Thoracic aorta (tissue), 2 donors: ENCODE measurements around the gene MAP9. TPM values are rescaled to one million over a fixed set of nuclear protein-coding genes. Genes with fewer than 3 reads are reported as not detected.
"Not testable (repeated sequence)": the region's sequence is repeated elsewhere in the genome, so short reads cannot be mapped to it uniquely, and the experiment has no call there.

Source experiments
- ATAC-seq: fragments of 150-250 bp; one replicate; pipeline ENCODE4 v1.8.0; 2017; ENCODE audit warnings: low read depth; ENCODE audit not compliant: insufficient number of reproducible peaks, low FRiP score
- DNase-seq: peaks from one replicate; pipeline ENCODE4 v3.0.0-alpha.2; 2020; ENCODE audit warnings: low spot score
- H3K27ac ChIP-seq, 2 donors: fragments of 200-600 bp; sonication (generic); 1 replicate in 1 of 2; 2 replicates in 1 of 2; pipeline ENCODE4 v1.5.1; 2016; ENCODE audit warnings: mild to moderate bottlenecking in 2 of 2, moderate library complexity in 2 of 2
- H3K27me3 ChIP-seq: fragments of 200-600 bp; sonication (generic); replicated peaks from 2 replicates; pipeline ENCODE4 v1.6.0; 2016; ENCODE audit warnings: mild to moderate bottlenecking; ENCODE audit not compliant: insufficient read depth
- H3K36me3 ChIP-seq: fragments of 200-600 bp; sonication (generic); one replicate; pipeline ENCODE4 v1.5.1; 2016
- H3K4me1 ChIP-seq, 2 donors: fragments of 200-600 bp; sonication (generic); 1 replicate in 1 of 2; 2 replicates in 1 of 2; pipeline versions ENCODE4 v1.5.1 to v1.6.0; 2016; ENCODE audit warnings: low read depth in 2 of 2, mild to moderate bottlenecking in 1 of 2; ENCODE audit not compliant: control insufficient read depth in 1 of 2
- H3K4me3 ChIP-seq: fragments of 200-600 bp; sonication (generic); 2 replicates; pipeline ENCODE4 v1.5.1; 2016; ENCODE audit warnings: mild to moderate bottlenecking
- H3K9me3 ChIP-seq: fragments of 200-600 bp; sonication (generic); 2 replicates; pipeline ENCODE4 v1.5.1; 2016
- total RNA-seq, 2 donors: library from RNA; depleted of rRNA; stranded (reverse); fragments of >200 nt; gene quantifications; one replicate each; pipeline versions ENCODE4 v1.1.0 to v1.2.3, GENCODE V29; 2016
- TF ChIP-seq, protein P1 (sequence below): fragments of 200-600 bp; sonication (generic); IDR thresholded peaks from one replicate; pipeline ENCODE4 v1.5.1; 2019; ENCODE audit warnings: antibody characterized with exemption

The MAP9 gene
- total RNA-seq = 10 to 100 TPM; 12.9 to 22.5 TPM

DNA sequence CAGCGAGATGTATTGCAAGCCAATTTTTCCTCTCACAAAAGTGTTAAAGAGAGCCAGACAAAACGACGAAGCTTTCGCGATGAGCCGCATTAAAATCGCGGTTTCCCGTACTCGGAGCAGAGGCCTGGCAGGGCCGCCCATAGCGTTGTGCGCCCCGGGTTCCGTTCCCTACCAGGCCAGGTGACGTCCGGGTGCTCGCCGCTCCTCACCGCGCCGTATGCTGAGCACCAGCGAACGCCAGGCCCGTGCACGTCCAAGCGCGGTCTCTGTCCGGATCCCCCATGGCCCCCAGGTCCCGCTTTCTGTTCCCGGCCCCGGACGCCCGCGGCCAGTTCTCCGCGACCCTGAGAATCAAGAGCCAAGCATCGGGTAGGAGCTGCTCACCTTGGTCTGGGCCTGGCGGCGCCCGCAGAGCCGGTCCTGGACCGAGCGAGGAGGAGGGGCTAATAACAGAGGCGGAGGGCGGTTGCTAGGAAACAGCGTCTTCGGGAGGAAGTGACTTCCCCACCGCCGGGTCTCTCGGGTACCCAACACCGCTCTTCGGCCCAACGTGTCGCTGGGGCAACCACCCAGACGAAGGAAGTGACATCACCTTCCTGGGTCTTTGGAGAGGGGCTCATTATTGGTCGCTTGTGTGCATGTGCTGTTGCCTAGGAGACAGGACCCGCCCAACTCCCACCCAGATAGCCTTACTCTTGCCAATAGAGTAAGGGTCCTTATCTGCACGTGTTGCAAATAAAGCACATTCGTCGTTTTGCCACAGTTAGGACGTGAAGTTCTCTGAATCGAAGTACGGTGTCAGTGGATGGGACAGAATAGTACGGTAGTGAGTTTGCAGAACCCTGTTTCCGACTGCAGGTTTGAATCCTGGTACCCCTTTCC, at the start of gene MAP9:
TSS of gene MAP9 (minus strand) at position 579 of the 882 bp plus-strand sequence. CDS start 1,115 bp downstream, outside the sequence.
- Histone ChIP-seq H3K27ac (peak within 1 kb of the TSS; percentile 18 to 58), H3K4me1 (peaks cover 6 to 12% of the 10 kb centered on the region in 2 donors), H3K27me3 (no peaks in the 10 kb centered on the region), H3K36me3 (no peaks in the 10 kb centered on the region), H3K4me3 (peak within 1 kb of the TSS; percentile 88), H3K9me3 (no peaks in the 10 kb centered on the region)
- DNase-seq (peak; percentile 87), ATAC-seq (peak; percentile 92)
- TF ChIP-seq, protein P1, sequence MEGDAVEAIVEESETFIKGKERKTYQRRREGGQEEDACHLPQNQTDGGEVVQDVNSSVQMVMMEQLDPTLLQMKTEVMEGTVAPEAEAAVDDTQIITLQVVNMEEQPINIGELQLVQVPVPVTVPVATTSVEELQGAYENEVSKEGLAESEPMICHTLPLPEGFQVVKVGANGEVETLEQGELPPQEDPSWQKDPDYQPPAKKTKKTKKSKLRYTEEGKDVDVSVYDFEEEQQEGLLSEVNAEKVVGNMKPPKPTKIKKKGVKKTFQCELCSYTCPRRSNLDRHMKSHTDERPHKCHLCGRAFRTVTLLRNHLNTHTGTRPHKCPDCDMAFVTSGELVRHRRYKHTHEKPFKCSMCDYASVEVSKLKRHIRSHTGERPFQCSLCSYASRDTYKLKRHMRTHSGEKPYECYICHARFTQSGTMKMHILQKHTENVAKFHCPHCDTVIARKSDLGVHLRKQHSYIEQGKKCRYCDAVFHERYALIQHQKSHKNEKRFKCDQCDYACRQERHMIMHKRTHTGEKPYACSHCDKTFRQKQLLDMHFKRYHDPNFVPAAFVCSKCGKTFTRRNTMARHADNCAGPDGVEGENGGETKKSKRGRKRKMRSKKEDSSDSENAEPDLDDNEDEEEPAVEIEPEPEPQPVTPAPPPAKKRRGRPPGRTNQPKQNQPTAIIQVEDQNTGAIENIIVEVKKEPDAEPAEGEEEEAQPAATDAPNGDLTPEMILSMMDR = no peak

DNA sequence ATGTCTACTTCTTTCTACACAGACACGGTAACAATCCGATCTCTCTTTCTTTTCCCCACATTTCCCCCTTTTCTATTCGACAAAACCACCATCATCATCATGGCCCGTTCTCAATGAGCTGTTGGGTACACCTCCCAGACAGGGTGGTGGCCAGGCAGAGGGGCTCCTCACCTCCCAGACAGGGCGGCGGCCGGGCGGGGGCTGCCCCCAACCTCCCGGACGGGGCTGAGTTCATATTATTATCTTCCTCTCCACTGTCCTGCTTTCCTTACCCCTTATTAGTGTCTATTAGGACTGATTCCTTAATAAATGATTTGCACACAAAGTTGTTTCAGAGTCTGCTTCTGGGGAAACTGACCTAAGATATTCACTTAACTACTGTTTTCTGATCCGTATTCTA, 48.0 kb upstream of the MAP9 start:
- DNase-seq, H3K9me3 ChIP-seq, H3K36me3 ChIP-seq, H3K27me3 ChIP-seq, ATAC-seq, H3K4me3 ChIP-seq: not testable (repeated sequence)
- Histone ChIP-seq H3K4me1 (peaks cover 23 to 53% of the 10 kb centered on the region in 2 donors), H3K27ac (peak overlapping the region in 1 of 2 donors; percentile 13)

DNA sequence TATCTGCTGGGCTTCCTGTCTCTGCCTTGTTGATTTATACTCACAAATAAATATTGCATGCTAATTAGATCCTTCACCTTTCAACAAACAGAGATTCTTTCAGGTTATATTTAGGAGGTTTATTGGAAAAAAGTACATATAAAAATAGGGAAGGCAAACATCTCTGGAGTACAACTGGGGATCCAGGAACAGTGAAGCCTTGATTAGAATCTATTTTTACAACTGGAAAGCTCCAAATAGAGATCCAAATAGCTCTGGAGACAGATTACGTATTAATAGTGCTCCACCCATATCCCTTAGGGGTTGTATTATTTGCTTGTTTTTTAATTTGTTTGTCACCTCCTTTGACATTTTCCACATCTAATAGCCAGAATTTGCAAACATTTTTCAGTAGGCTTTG, 46.9 kb upstream of the MAP9 start:
- H3K9me3 ChIP-seq = no peaks in the 10 kb centered on the region
- no peaks in the 10 kb centered on the region for H3K36me3 ChIP-seq
- ATAC-seq (no peak), DNase-seq (no peak)
- H3K4me3 ChIP-seq = no peak overlapping the region
- H3K27me3 ChIP-seq = no peaks in the 10 kb centered on the region
- TF ChIP-seq, protein P1 = no peak
- peaks cover 23 to 53% of the 10 kb centered on the region in 2 donors for H3K4me1 ChIP-seq
- no peak overlapping the region for H3K27ac ChIP-seq

DNA sequence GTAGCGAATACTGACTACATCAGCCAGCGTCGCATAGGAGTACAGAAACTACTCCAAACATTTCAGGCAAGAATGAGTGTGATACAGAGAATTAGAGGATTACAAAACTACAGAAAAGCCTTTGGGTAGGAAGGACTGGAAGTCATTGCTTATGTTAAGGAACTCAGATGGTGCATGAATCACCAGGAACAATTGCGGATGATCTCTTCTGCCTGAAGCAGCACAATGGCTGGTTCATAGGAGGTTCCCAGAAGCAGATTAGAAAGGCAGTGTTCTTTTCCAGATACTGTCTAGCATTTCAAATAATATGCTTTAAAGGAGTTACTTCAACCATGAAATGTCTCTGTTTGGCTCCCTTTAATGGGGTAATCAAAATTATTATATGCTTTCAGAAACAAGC, 42.5 kb upstream of the MAP9 start:
- ATAC-seq (no peak), DNase-seq (no peak)
- TF ChIP-seq, protein P1 = no peak
- Histone ChIP-seq H3K4me1 (peaks cover 5 to 17% of the 10 kb centered on the region in 2 donors), H3K36me3 (no peaks in the 10 kb centered on the region), H3K27me3 (no peaks in the 10 kb centered on the region), H3K4me3 (no peak overlapping the region), H3K27ac (no peak overlapping the region), H3K9me3 (no peaks in the 10 kb centered on the region)

DNA sequence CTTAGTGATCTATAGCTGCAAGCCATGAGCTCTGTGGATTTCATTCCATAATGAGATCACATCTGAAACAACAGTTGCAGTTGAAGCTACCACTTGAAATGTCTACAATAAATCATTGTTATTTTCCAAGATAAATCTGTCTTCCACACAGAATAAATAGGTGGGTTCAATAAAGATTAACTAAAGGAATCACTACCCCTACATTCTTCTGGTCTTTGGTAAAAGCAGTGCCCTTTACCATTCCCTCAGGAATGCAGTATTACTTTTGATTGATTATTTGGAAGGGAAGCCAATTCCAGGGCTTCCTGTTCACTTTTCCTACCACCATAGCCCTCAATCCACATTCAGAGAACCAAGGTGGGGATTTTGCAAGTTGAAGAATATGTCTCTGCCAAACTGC, 38.9 kb upstream of the MAP9 start:
- no peak overlapping the region for H3K4me3 ChIP-seq
- H3K27ac ChIP-seq = no peak overlapping the region
- no peaks in the 10 kb centered on the region for H3K4me1 ChIP-seq
- no peak for ATAC-seq
- H3K36me3 ChIP-seq = no peaks in the 10 kb centered on the region
- TF ChIP-seq, protein P1 = no peak
- no peaks in the 10 kb centered on the region for H3K9me3 ChIP-seq
- DNase-seq = no peak
- H3K27me3 ChIP-seq = no peaks in the 10 kb centered on the region
